GM11168 (cell line): ENCODE measurements around the gene MYO3B.
"Not testable (repeated sequence)": the region's sequence is repeated elsewhere in the genome, so short reads cannot be mapped to it uniquely, and the experiment has no call there.

ENCODE experiments used
- in situ Hi-C: fragments of 300-500 bp; cut with MboI; formaldehyde crosslinking; loops from one replicate; pipeline ENCODE4 v1.12.0; 2022; ENCODE audit warnings: low sequenced_read_pairs; ENCODE audit not compliant: unreplicated experiment

MYO3B gene

GRCh38 chr2:170206805-170207407 lies 29.0 kb downstream of the MYO3B start:
- in situ Hi-C loops: no loop called here

GRCh38 chr2:170207901-170208300 lies 30.0 kb downstream of the MYO3B start:
- in situ Hi-C loops: no loop called here

- in situ Hi-C loops: no loop called here
Observed at GRCh38 chr2:170208967-170209366, 31.0 kb downstream of the MYO3B start.

GRCh38 chr2:170212625-170213280 lies 34.8 kb downstream of the MYO3B start:
- in situ Hi-C loops: no loop called here

GRCh38 chr2:170213281-170213625 lies 35.3 kb downstream of the MYO3B start:
- in situ Hi-C loops: not testable (repeated sequence)

- in situ Hi-C loops: no loop called here
Observed at GRCh38 chr2:170213651-170214050, 35.7 kb downstream of the MYO3B start.

GRCh38 chr2:170214309-170214948 lies 36.5 kb downstream of the MYO3B start:
- in situ Hi-C loops: no loop called here

- in situ Hi-C loops: no loop called here
Observed at GRCh38 chr2:170215021-170215420, 37.1 kb downstream of the MYO3B start.

GRCh38 chr2:170216428-170216827 lies 38.5 kb downstream of the MYO3B start:
- in situ Hi-C loops: no loop called here

GRCh38 chr2:170216981-170217380 lies 39.0 kb downstream of the MYO3B start:
- in situ Hi-C loops: no loop called here

- in situ Hi-C loops: no loop called here
Observed at GRCh38 chr2:170217778-170218251, 39.9 kb downstream of the MYO3B start.

- in situ Hi-C loops: no loop called here
Observed at GRCh38 chr2:170218456-170218855, 40.5 kb downstream of the MYO3B start.

- in situ Hi-C loops: no loop called here
Observed at GRCh38 chr2:170218931-170219330, 41.0 kb downstream of the MYO3B start.

GRCh38 chr2:170221317-170222288 lies 43.7 kb downstream of the MYO3B start:
- in situ Hi-C loops: no loop called here

GRCh38 chr2:170222298-170222697 lies 44.4 kb downstream of the MYO3B start:
- in situ Hi-C loops: no loop called here

- in situ Hi-C loops: no loop called here
Observed at GRCh38 chr2:170222842-170223241, 44.9 kb downstream of the MYO3B start.

- in situ Hi-C loops: loop anchor here (25.0 kb wide), 1 partner anchor 588 kb away; the partner anchor contains the start of gene GAD1
Observed at GRCh38 chr2:170224692-170225294, 46.8 kb downstream of the MYO3B start.

- in situ Hi-C loops: loop anchor here (25.0 kb wide), 1 partner anchor 586 kb away; the partner anchor contains the start of gene GAD1
Observed at GRCh38 chr2:170226216-170226615, 48.3 kb downstream of the MYO3B start.

- in situ Hi-C loops: loop anchor here (25.0 kb wide), 1 partner anchor 585 kb away; the partner anchor contains the start of gene GAD1
Observed at GRCh38 chr2:170227507-170227947, 49.6 kb downstream of the MYO3B start.

- in situ Hi-C loops: loop anchor here (25.0 kb wide), 1 partner anchor 584 kb away; the partner anchor contains the start of gene GAD1
Observed at GRCh38 chr2:170227951-170228350, 50.0 kb downstream of the MYO3B start.
